BE2C (cell line): Measurements from ENCODE around the gene NUDT6. TPM values are rescaled to one million over a fixed set of nuclear protein-coding genes. Genes with fewer than 3 reads are reported as not detected.

Source experiments
- DNase-seq: peaks from one replicate; pipeline ENCODE4 v3.0.0-alpha.2; 2020
- H3K27me3 ChIP-seq: fragments of 250-450 bp; sonication (Bioruptor Pico); 2 replicates; pipeline ENCODE4 v1.5.1; 2020; ENCODE audit warnings: mild to moderate bottlenecking
- H3K36me3 ChIP-seq: fragments of 250-450 bp; sonication (Bioruptor Pico); 2 replicates; pipeline ENCODE4 v1.5.1; 2020; ENCODE audit warnings: mild to moderate bottlenecking
- H3K4me1 ChIP-seq: fragments of 250-450 bp; sonication (Bioruptor Pico); 2 replicates; pipeline ENCODE4 v1.5.1; 2020
- H3K4me3 ChIP-seq: 2 replicates; pipeline ENCODE4 v1.5.1; 2011; ENCODE audit warnings: low read depth, low read length
- H3K9me3 ChIP-seq: fragments of 250-450 bp; sonication (Bioruptor Pico); 2 replicates; pipeline ENCODE4 v1.5.1; 2020
- polyA plus RNA-seq: library from polyadenylated mRNA; unstranded; fragments of >200 nt; gene quantifications from one replicate; pipeline ENCODE4 v1.2.1, GENCODE V29; 2012; ENCODE audit warnings: low read depth, missing spikeins; ENCODE audit not compliant: insufficient read length, insufficient read depth
- TF ChIP-seq, protein P1 (sequence below): IDR thresholded peaks from 2 replicates; pipeline ENCODE4 v1.5.1; 2012; ENCODE audit warnings: mild to moderate bottlenecking, low read depth, low read length

The NUDT6 gene, protein sequence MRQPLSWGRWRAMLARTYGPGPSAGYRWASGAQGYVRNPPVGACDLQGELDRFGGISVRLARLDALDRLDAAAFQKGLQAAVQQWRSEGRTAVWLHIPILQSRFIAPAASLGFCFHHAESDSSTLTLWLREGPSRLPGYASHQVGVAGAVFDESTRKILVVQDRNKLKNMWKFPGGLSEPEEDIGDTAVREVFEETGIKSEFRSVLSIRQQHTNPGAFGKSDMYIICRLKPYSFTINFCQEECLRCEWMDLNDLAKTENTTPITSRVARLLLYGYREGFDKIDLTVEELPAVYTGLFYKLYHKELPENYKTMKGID
- polyA plus RNA-seq = 9.4 TPM

DNA sequence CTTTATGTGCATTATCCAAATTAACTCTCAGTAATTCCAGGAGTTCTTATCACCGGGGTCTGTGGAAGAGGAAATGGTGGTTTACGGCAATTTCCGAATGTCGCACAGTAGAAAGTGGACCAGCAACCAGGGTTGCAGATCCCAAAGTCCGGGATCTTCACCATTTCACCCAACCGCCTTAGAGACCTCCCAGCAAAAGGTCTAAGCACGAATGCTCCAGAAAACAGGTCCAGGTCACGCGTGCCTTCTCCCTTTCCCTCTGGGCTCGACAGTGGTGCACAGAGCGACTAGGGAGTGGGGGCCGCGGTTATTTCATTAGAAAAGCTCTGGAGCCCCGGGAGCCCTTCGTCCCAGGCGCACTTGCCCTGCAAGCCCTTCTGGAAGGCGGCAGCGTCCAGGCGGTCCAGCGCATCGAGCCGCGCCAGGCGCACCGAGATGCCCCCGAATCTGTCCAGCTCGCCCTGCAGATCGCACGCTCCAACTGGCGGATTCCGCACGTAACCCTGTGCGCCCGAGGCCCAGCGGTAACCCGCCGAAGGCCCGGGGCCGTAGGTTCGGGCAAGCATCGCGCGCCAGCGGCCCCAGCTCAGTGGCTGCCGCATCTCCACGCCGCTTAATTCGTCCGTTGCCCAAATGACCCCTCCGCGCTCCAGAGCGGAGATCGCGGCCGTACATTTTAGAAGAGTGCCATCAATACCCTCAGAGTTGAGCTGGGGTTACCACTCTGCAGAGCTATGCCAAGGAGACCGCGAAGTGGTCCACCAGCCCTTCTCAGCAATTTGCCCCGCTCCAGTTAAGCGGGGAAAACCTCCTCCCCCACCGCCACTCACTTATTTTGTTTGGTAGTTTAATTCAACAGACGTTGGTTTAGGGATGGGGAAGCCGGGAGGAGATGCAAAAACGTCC, at the start of gene NUDT6:
Gene NUDT6 (minus strand): TSS at position 627 of the 906 bp plus-strand sequence. CDS start 25 bp downstream, at position 602.
- H3K4me1 ChIP-seq = no peaks in the 10 kb centered on the region; the same call in 1 of the 2 replicates
- no peaks in the 10 kb centered on the region for H3K9me3 ChIP-seq
- no peaks in the 10 kb centered on the region for H3K27me3 ChIP-seq
- TF ChIP-seq, protein P1, sequence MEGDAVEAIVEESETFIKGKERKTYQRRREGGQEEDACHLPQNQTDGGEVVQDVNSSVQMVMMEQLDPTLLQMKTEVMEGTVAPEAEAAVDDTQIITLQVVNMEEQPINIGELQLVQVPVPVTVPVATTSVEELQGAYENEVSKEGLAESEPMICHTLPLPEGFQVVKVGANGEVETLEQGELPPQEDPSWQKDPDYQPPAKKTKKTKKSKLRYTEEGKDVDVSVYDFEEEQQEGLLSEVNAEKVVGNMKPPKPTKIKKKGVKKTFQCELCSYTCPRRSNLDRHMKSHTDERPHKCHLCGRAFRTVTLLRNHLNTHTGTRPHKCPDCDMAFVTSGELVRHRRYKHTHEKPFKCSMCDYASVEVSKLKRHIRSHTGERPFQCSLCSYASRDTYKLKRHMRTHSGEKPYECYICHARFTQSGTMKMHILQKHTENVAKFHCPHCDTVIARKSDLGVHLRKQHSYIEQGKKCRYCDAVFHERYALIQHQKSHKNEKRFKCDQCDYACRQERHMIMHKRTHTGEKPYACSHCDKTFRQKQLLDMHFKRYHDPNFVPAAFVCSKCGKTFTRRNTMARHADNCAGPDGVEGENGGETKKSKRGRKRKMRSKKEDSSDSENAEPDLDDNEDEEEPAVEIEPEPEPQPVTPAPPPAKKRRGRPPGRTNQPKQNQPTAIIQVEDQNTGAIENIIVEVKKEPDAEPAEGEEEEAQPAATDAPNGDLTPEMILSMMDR = no peak
- H3K4me3 ChIP-seq = peak within 1 kb of the TSS; percentile 95
- no peaks in the 10 kb centered on the region for H3K36me3 ChIP-seq
- DNase-seq = peak; percentile 65

DNA sequence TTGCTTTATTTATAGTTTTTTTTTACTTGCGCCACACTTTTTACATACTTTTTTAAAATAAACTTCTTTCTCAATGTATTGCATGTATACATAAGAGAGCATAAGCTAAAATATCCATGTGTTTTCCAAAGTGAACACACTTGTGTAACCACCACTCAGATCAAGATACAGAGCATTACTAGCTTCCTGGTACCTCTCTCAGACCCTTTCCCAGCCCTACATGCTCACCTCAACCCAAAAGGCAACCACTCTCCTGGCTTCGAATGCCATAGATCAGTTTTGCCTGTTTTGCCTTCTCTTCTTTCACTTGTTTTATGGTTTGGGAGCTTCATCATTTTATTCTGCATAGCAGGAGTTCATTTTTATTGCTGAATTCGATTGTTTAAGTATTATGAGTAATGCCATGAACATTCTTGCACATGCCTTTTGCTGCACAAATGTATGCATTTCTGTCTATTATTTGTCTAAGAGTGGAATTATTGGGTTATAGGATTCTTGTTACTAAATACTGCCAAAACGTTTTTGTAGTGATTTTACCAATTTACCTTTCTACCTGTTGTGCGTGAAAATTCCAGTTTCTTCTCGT, 45.9 kb upstream of the NUDT6 start:
- DNase-seq = no peak
- Histone ChIP-seq H3K4me3 (no peak overlapping the region), H3K9me3 (no peaks in the 10 kb centered on the region), H3K27me3 (no peaks in the 10 kb centered on the region), H3K36me3 (no peaks in the 10 kb centered on the region), H3K4me1 (no peaks in the 10 kb centered on the region)
- TF ChIP-seq, protein P1 = no peak

DNA sequence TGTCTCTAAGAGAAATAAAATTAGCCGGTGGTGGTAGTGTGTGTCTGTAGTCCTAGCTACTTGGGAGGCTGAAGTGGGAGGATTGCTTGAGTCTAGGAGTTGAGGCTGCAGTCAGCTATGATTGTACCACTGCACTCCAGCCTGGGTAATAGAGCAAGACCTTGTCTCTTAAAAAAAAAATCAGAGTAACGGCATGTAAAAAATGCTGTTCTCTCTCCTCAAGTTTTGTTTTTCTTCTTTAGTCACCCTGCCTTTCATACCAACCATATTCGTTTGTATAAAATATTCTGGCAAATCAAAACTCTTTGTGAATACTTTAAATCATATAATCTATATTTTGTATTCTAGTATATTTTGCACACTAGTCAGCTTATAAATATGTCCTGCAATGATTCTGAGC, 44.8 kb upstream of the NUDT6 start:
- no peak for DNase-seq
- H3K36me3 ChIP-seq = no peaks in the 10 kb centered on the region
- no peaks in the 10 kb centered on the region for H3K27me3 ChIP-seq
- no peak overlapping the region for H3K4me3 ChIP-seq
- H3K9me3 ChIP-seq = no peaks in the 10 kb centered on the region
- no peaks in the 10 kb centered on the region for H3K4me1 ChIP-seq
- TF ChIP-seq, protein P1 = no peak

GRCh38 chr4:122966201-122966600, 43.8 kb upstream of the NUDT6 start:
- H3K27me3 ChIP-seq = no peaks in the 10 kb centered on the region
- H3K4me3 ChIP-seq = no peak overlapping the region
- DNase-seq = no peak
- TF ChIP-seq, protein P1 = no peak
- no peaks in the 10 kb centered on the region for H3K9me3 ChIP-seq
- H3K36me3 ChIP-seq = no peaks in the 10 kb centered on the region
- no peaks in the 10 kb centered on the region for H3K4me1 ChIP-seq

- Histone ChIP-seq H3K4me3 (no peak overlapping the region), H3K36me3 (no peaks in the 10 kb centered on the region), H3K9me3 (no peaks in the 10 kb centered on the region), H3K4me1 (no peaks in the 10 kb centered on the region), H3K27me3 (no peaks in the 10 kb centered on the region)
- no peak for DNase-seq
- TF ChIP-seq, protein P1 = no peak
Measured at GRCh38 chr4:122963216-122963615, 40.8 kb upstream of the NUDT6 start.
